Erythroblast (primary cell): ENCODE data around the gene MPV17L2.

Source experiments
- DNase-seq, 2 experiments: peaks; one replicate each; lab custom pipeline; 2025; lab: John Stamatoyannopoulos, UW
- GATA1 ChIP-seq: IDR thresholded peaks from 2 replicates; pipeline ENCODE4 v1.6.1; 2011; ENCODE audit warnings: low read depth, mild to moderate bottlenecking, control low read depth, low read length, moderate library complexity
- POLR2A ChIP-seq: IDR thresholded peaks from 2 replicates; pipeline ENCODE4 v1.6.1; 2011; ENCODE audit warnings: mild to moderate bottlenecking, low read length

Gene MPV17L2

DNA sequence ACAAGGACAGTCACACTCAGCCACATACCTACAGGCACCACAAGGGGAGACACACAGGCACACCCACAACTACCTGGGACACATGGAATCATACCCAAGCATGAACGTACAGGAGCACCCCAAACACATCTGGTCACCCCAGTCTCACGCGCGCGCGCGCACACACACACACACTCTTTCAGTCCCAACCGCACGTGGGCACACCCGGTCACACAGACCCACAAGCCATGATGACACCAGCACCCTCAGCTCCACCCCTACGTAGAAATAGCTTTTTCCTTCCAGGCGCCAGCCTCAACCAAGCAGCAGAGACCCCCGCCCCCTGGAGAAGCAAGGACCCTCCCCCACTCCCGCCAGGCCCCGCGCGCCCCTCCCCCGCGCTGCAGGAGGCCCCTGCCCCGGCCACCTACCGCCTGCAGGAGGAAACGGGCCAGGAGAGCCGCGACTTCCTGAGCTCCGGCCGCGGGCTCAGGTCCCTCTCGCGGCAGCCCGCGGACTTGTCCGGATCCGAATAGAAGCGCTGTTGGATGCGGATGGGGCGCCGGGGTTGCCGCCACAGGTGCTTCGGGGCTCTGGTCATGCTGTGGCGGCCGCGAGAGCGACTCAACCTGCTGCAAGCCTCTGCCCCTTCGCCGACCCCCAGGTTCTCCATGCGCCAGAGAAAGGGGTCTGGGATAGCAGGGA lies 39.7 kb downstream of the MPV17L2 start:
- no peak for DNase-seq
- TF ChIP-seq GATA1 (no peak), POLR2A (no peak)

DNA sequence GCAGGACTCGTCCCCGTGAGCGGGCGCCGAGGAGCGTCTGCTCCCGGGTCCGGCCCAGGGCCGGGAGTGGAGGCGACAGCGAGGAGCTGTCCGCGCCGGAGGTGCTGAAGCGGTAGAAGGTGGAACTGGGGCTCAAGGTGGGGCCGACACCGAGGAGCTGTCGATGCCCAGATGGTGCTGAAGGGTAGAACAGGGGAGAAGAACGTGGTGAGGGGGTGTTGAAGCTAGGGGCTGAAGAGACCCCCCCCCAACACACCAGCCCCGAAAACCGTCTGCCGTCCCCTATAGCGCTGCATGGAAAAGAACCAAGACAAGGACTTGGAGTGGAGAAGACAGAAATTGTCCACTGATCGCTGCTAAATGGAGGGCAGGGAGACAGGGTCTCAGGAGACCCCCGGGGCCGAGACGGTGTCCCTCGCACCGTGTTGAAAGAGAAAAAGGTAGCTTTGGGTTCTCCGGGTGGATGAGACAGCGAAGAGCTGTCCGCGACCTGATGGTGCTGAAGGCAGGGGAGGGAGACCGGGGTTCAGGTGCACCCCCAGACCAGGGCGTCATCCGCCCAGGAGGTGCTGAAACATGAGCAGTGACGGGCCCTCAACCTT lies 40.3 kb downstream of the MPV17L2 start:
- TF ChIP-seq GATA1, result no peak

DNA sequence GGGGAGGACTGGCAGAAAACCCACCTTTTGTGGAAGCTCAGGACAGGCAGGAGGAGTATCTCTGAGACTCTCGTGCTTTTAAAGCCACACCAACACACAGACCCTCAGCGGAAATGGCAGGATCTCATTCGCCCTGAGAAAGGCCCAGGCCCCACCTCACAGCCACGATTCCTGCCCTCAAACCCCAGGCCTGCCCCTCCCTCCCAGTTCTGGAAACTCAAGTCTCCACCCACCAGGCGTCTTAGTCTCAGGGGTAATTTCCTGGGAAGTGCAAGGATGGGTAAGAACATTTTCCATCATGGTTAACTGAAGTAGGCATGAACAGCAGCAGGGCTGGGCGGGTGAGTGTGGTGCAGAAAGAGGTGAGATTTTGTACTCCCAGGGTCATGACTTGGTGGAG lies 41.2 kb downstream of the MPV17L2 start:
- no peak for TF ChIP-seq GATA1
- no peak for TF ChIP-seq POLR2A
- no peak for DNase-seq

More for the DNA sequence above, 40.3 kb downstream of the MPV17L2 start:
- peak; percentile 67 to 76 for DNase-seq

DNA sequence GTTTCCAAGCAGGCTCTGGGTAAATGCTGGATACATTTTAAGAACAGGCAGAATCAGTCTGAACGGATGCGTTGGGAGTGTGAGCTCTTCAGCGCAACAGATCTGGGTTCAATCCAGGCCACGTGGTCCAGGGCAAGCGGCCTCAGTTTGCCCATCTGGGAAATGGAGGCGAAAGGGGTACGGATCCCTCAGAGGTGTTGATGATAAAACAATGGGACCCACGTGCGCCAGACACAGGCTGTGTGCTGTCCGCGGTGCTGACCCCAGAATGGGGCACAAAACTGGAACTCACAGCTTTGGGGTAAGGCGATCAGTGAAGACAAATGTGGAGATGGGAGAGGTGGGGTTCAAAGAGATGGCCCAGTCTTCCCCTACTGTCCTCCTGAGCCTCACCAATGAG lies 46.3 kb downstream of the MPV17L2 start:
- no peak for TF ChIP-seq POLR2A
- no peak for TF ChIP-seq GATA1
- no peak for DNase-seq

DNA sequence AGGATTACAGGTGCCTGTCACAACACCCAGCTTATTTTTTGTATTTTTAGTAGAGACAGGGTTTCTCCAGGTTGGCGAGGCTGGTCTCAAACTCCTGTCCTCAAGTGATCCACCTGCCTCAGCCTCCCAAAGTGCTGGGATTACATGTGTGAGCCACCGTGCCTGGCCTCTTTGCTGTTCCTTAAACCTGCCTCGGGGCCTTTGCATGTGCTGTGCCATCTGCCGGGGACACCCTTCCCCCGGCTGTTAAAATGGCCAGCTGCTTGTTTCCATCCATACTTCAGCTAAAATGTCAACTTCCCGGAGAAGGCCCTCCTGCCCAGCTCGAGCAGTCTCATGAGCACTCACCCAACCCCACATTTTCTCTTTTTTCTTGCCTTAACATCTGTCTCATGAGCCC lies 52.3 kb downstream of the MPV17L2 start:
- DNase-seq, result no peak
- TF ChIP-seq GATA1, result no peak
- no peak for TF ChIP-seq POLR2A
